ENCODE results near the gene AP4S1. TPM values are rescaled to one million over a fixed set of nuclear protein-coding genes. Genes with fewer than 3 reads are reported as not detected.
A peak's percentile ranks its signal among the peaks of the same experiment; 100 is the strongest.
"Not testable (repeated sequence)": the region's sequence is repeated elsewhere in the genome, so short reads cannot be mapped to it uniquely, and the experiment has no call there.

The AP4S1 gene
- total RNA-seq, 1 experiment from 2014 or later = 9.7 TPM

GRCh38 chr14:31004007-31004406 is 21.4 kb upstream of the AP4S1 start:
- not testable (repeated sequence) for DNase-seq (ENCODE audit: extremely low read depth, low read depth)

GRCh38 chr14:31006703-31007102 is 18.7 kb upstream of the AP4S1 start:
- no peak for DNase-seq (ENCODE audit: extremely low read depth, low read depth)

GRCh38 chr14:31009836-31010574 is 15.4 kb upstream of the AP4S1 start:
- no peak for DNase-seq (ENCODE audit: extremely low read depth, low read depth)

- DNase-seq (ENCODE audit: extremely low read depth, low read depth) = no peak
Measured at GRCh38 chr14:31010935-31011334, 14.5 kb upstream of the AP4S1 start.

GRCh38 chr14:31013841-31014240 is 11.6 kb upstream of the AP4S1 start:
- no peak for DNase-seq (ENCODE audit: extremely low read depth, low read depth)

- DNase-seq (ENCODE audit: extremely low read depth, low read depth) = no peak
Measured at GRCh38 chr14:31018057-31018645, 7.3 kb upstream of the AP4S1 start.

GRCh38 chr14:31020834-31021575 is 4.4 kb upstream of the AP4S1 start:
- DNase-seq (ENCODE audit: extremely low read depth, low read depth) = no peak

DNA sequence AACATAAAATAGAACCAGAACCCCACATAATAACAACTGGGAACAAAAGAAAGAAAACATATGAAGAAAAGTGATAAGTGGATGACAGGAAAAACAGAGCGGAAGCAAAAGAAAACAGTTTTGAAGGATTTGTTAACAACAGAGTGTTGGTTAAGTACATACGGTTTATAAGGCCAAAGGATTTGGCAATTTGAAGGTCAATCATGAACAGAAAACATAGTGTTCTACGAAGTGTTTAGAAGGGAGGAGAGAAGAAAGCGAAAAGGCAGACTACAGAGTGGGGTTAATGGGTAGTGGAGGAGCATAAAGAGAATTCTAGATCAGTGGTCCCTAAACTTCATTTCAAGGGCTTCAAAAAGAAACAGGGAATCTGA is 3.9 kb upstream of the AP4S1 start:
- no peak for DNase-seq (ENCODE audit: extremely low read depth, low read depth)

DNA sequence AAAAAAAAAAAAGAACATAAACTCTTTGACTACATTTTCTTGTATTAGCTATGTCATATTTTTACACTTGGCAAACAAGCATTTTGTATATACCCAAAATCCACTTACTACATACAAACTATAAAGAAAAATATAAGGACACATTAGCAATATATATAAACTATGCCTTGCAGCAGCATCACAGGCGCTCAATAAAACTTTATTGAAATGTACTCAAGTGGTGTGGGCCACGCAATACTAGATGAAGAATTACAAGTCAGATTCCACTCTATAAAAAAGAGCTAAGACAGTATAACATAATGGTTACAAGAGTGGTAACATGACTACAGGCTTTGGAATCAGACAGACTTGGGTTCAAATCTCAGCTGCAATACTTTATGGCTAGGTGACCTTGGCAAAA is 3.1 kb upstream of the AP4S1 start:
- no peak for DNase-seq (ENCODE audit: extremely low read depth, low read depth)

DNA sequence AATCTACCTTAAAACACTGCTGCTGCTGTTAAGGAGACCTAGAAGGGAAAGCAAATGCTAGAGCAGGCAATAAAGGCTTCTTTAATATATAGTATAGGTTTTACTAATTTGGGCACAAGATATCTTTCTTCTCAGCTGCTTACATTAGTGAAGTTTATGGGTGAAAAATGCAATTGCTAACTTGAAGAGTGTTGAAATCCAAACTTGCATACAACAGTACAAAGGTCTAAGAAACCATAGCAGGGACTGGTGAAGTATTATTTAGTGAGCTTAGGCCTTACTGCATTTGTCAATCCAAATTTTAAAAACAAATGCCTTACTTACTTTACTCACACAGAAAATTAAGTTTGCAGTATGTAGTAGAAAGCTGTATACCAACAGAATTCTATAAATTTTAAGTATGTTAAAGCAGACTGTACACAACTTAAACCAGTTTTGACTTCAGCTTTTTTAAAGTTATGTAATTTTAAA is 1.4 kb upstream of the AP4S1 start:
- DNase-seq (ENCODE audit: extremely low read depth, low read depth) = no peak

- no peak for DNase-seq (ENCODE audit: extremely low read depth, low read depth)
Measured at GRCh38 chr14:31024577-31025366, 677 bp upstream of the AP4S1 start.

GRCh38 chr14:31026077-31026449 is 614 bp downstream of the AP4S1 start, which contains the start of gene STRN3:
Gene STRN3 (minus strand): TSS chr14:31026379. CDS start chr14:31026185, 194 bp downstream.
- no peak for DNase-seq (ENCODE audit: extremely low read depth, low read depth)

DNA sequence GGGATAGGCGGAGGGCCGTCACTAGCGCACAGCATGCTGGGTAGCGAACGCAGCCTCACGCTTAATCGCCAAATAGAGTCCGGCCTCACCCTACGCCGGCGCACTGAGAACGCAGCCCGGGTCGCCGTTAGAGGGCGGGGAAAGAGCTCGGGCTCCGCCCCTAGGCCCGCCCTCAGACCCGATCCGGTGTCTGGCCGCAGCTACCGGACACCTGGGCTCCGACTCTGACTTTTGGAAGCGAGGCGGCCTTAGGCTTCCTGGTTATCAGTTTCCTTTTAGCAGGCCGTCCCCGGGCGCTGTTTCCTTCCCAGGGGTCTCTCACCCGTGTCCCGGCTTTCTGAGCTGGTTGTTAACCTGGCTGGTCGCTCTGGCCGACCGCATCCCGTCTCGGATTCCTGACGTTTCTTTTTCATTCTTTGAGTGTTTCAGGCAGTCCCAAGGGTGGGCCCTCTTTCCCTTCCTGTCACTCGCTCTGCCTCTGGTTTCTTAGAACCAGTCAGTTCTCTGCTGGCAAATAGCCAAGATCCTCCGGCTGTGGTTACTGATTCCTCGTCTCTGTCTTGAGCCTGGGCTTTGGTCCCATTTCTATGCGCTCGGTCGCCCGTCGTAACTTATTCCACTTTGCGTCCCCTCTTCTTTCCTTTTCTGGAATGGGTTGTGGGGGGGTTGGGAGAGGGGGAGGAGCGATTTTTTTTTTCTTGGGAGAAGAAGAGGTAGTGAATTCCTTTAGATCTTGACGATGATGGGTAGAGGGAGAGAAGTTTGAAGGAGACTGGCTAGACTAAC is 1.2 kb downstream of the AP4S1 start:
- peak; percentile 95 for DNase-seq (ENCODE audit: extremely low read depth, low read depth)

- DNase-seq (ENCODE audit: extremely low read depth, low read depth) = no peak
Measured at GRCh38 chr14:31027847-31028246, 2.4 kb downstream of the AP4S1 start.

DNA sequence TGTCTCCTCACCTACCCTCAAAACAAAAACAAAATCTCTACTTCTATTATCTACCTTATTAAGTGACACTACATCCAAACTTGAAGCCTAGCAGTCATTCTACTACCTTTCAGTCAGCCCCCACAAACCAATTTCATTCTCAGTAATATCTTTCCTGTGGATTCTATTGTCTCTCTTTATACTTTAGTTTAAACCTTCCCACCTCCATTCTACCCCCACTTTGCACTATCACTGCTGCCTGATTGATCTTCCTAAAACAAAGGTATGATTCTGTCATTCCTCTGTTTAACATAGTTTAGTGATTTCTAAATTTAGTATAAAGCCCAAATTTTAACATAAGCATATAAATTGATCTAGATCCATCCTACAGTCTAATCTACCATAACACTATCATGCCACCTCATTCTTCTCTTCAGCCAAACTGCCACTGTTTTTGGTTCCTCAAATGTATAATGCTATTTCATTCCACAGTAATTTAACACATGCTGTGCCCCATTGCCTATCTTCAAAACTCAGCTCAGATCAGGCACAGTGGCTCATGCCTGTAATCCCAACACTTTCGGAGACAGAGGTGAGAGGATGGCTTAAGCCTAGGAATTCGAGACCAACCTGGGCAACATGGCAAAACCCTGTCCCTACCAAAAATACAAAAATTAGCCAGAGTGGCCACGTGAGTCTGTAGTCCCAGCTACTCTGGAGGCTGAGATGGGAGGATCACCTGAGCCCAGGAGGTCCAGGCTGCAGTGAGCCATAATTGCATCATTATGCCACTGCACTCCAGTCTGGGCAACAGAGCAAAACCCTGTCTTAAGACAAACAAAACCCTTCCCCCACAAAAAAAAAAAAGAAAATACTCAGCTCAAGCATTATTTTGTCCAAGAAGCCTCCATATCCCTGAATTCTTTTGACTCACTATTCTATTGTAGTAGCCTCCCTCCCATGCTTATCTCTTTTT is 3.8 kb downstream of the AP4S1 start:
- no peak for DNase-seq (ENCODE audit: extremely low read depth, low read depth)

DNA sequence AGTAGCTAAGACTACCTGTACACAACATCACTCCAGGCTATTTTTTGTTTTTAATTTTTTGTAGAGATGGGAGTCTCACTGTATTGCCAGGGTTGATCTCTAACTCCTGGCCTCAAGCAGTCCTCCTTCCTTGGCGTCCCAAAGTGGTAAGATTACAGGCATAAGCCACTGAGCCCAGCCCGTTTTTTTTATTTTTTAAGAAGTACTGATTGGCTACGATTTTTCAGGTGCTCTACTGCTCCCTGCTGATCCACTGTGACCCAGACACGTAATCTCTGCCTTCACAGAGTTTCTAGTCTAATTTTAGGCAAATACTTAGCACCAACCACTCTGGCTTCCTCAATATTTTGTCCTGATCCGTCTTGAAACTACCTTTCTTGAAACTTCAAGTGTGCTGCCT is 5.0 kb downstream of the AP4S1 start:
- no peak for DNase-seq (ENCODE audit: extremely low read depth, low read depth)

GRCh38 chr14:31036552-31036951 is 11.1 kb downstream of the AP4S1 start:
- no peak for DNase-seq (ENCODE audit: extremely low read depth, low read depth)

GRCh38 chr14:31037709-31038221 is 12.3 kb downstream of the AP4S1 start:
- DNase-seq (ENCODE audit: extremely low read depth, low read depth) = no peak

Data from NCI-H460 (cell line).